HG02884 (cell line): Measurements from ENCODE around the gene LSM7.
"Not testable (repeated sequence)": the region's sequence is repeated elsewhere in the genome, so short reads cannot be mapped to it uniquely, and the experiment has no call there.

ENCODE experiments used
- ATAC-seq: cut with Tn5 transposase; IDR thresholded peaks from one replicate; pipeline ENCODE4 v1.9.1; 2021; ENCODE audit warnings: mild to moderate bottlenecking, moderate library complexity; ENCODE audit not compliant: unreplicated experiment

The LSM7 gene

DNA sequence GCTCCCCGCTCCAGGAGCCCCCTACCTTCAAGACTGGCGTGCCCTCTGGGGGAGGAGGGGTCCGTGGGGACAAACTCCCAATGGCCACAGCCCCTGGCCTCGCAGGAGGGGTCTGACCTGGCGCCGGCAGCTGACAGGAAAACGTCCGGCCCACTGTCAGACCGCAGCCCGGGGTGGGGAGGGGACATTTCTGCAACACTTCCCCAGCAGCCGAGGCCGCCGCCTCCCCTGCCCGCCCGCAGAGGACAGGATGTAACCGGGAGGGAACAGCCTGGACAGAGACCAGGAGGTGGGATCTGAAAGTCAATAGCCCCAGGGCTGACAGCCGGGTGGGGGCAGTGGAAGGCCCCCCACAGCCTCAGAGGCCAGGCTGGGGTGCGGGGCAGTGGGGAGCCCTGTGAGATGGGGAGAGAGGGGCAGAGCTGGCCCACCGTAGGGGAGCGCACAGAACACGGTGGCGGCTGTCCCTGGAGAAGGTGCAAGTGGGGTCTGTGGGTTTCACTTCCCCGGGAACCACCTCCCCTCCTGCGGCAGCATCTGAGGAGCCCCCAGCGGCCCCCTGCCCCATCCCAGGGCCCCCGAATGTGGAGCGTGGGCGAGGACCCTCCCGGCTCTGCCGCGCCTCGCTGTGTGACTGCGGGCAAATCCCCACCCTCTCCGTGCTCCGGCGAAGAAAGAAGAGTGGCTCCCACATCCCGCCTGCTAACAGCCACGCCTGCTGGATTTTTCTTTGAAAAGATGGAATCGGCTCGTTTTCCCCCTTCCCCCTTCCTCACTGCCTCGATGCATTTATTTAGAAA lies 46.1 kb downstream of the LSM7 start, which contains the start of gene PEAK3:
Gene PEAK3, minus strand, starts transcription at position 114 of the 800 bp plus-strand sequence. CDS start 1,244 bp downstream, outside the sequence.
- ATAC-seq = no peak

DNA sequence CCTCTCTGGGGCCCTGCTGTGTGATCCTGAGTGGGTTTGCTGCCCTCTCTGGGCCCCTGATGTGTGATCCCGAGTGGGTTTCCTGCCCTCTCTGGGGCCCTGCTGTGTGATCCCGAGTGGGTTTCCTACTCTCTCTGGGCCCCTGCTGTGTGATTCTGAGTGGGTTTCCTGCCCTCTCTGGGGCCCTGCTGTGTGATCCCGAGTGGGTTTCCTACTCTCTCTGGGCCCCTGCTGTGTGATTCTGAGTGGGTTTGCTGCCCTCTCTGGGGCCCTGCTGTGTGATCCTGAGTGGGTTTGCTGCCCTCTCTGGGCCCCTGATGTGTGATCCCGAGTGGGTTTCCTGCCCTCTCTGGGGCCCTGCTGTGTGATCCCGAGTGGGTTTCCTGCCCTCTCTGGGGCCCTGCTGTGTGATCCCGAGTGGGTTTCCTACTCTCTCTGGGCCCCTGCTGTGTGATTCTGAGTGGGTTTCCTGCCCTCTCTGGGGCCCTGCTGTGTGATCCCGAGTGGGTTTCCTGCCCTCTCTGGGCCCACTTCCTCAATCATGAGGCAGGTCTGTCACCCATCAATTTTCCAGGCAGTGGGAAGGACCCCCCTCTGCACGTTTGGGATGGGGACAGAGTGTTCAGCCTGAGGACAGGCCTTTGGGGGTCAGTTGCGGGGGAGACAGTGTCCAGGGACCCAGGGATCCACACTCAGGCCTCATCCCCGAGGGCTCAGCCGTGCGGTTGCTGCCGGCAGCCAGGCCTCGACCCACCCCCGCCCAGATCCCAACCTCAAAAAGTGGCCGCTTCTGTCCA lies 46.9 kb downstream of the LSM7 start:
- ATAC-seq = not testable (repeated sequence)

- no peak for ATAC-seq
Measured at GRCh38 chr19:2280633-2281264, 47.6 kb downstream of the LSM7 start.

DNA sequence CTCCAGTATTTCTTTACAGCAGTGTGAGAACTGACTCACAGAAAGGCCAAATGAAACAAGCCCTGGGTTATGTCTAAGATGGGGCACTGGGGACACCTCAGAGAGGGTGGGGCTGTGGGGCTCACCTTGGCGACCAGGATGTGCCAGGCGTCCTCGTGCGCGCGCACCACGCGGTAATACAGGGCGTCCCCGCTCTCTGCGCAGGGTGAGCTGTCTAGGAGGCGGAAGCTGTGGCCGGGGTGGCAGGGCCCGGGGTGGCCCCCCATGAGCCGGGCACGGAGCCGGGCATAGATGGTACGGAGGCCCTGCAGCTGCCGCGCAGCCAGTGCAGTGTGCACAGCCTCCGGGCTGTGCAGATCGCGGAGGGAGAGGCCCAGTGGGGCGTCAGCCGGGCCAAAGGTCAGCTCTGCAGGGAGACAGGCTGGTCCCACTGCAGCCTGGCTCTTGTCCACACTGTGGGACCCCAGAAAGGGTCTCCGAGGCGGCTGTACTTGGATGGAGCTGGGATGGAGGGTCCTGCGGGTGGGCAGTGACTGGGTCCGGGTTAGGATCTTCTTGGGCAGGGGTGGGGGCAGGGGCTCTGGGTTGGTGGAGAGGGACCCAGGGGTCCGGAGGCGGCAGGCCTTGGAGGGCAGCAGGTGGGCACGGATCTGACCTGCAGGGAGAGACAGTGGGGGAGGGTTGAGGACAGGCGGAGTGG lies 49.8 kb downstream of the LSM7 start:
- no peak for ATAC-seq

DNA sequence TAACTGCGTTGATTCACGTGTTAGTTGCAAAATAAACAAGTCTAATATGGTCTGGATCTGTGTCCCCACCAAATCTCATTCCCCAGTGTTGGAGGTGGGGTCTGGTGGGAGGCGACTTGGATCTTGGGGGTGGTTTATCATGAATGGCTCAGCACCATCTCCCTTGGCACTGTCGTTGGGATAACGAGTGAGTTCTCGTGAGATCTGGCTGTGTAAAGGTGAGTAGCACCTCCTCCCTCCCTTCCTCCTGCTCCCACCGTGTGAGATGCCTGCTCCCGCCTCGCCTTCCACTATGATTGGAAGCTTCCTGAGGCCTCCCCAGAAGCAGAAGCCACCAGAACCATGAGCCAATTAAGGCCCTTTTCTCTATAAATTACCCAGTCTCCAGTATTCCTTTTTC lies 51.2 kb downstream of the LSM7 start:
- no peak for ATAC-seq

- ATAC-seq = no peak
Measured at GRCh38 chr19:2276429-2276986, 51.9 kb downstream of the LSM7 start.

GRCh38 chr19:2275588-2276428 lies 52.6 kb downstream of the LSM7 start:
- ATAC-seq = no peak

DNA sequence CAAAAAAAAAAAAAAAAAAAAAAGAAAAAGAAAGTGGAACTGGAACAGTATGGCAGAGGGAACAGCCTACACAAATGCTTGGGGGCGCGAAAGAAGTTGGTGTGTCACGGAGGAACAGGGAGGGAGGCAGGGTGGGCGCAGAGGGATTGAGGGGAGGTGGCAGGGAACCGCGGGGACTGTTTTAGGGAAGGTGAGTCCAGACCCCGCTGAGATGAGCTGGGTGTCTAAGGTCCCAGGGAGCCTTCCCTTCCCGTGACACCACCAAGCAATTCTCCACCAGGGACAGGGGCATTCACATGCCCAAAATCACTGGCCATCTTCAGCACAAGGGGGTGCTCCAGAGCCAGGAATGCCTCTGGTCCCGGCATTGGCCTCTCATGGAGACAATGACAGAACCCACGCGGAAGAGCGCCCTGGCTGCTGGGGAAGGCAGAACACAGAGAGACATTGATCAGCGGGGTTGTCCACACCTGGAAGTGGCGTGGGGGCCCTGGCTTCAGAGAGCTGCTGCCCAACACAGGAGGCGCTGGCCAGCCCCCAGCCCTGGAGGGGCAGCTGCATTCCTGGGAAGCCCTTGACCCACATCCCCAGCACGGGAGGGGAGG lies 53.4 kb downstream of the LSM7 start:
- ATAC-seq = no peak

- ATAC-seq = no peak
Measured at GRCh38 chr19:2274185-2274711, 54.1 kb downstream of the LSM7 start.

DNA sequence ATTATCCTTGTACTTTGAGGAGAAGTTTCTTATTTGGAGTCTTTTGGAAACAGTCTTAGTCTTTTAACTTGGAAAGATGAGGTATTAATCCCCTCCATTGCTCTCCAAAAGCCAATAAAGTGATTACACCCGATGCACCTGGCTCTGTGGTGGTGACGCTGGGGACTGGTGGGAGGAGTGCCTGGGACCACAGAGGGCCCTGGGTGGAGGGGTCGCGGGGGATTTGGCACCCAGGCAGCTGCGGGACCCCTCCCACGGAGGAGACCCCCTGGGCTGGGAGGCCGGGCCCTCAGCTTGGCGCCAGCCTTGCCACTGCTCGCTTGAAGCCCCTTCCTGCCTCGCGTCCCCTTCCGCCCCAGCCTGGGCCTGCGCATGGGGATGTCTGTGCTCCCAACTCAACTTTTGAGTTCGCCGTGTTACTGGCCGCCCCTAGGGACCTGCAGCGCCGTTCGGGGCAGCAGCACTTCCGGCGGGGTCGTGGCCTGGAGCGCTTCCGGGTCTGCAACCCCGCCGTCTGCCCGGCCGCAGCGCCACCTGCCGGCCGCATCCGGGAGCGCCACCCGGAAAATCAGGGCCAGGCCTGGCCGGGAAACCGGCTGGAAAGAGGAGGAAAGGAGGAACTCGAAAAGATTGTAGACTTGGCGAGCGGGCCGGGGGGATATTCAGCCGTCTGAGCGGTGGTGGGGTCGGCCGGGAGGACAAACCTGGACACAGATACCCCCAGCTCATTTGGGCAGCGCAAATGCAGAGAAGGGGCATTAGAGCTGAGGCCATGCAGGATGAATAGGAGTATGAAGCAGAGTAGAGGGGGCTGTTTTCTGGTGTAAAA lies 54.8 kb downstream of the LSM7 start:
- ATAC-seq = no peak
